Measurements from ENCODE around the gene NBPF26.
"Not testable (repeated sequence)": the region's sequence is repeated elsewhere in the genome, so short reads cannot be mapped to it uniquely, and the experiment has no call there.

The NBPF26 gene

GRCh38 chr1:120723715-120724402 lies at the start of gene NBPF26:
NBPF26 (plus strand) TSS chr1:120723945.
- DNase-seq (ENCODE audit: low spot score) = peak; percentile 40

- DNase-seq (ENCODE audit: low spot score) = not testable (repeated sequence)
Measured at GRCh38 chr1:120680106-120680819, 43.5 kb upstream of the NBPF26 start.

GRCh38 chr1:120680938-120681337 lies 42.8 kb upstream of the NBPF26 start:
- DNase-seq (ENCODE audit: low spot score) = not testable (repeated sequence)

GRCh38 chr1:120684397-120684796 lies 39.3 kb upstream of the NBPF26 start:
- DNase-seq (ENCODE audit: low spot score) = not testable (repeated sequence)

GRCh38 chr1:120685622-120686021 lies 38.1 kb upstream of the NBPF26 start:
- not testable (repeated sequence) for DNase-seq (ENCODE audit: low spot score)

GRCh38 chr1:120687250-120687649 lies 36.5 kb upstream of the NBPF26 start:
- not testable (repeated sequence) for DNase-seq (ENCODE audit: low spot score)

GRCh38 chr1:120700807-120701562 lies 22.8 kb upstream of the NBPF26 start:
- DNase-seq (ENCODE audit: low spot score) = not testable (repeated sequence)

GRCh38 chr1:120723358-120723714 lies 409 bp upstream of the NBPF26 start:
- not testable (repeated sequence) for DNase-seq (ENCODE audit: low spot score)

- not testable (repeated sequence) for DNase-seq (ENCODE audit: low spot score)
Measured at GRCh38 chr1:120724507-120724906, 762 bp downstream of the NBPF26 start.

- not testable (repeated sequence) for DNase-seq (ENCODE audit: low spot score)
Measured at GRCh38 chr1:120728811-120729210, 5.1 kb downstream of the NBPF26 start.

- not testable (repeated sequence) for DNase-seq (ENCODE audit: low spot score)
Measured at GRCh38 chr1:120769090-120769489, 45.3 kb downstream of the NBPF26 start.

GRCh38 chr1:120805452-120805851 lies 81.7 kb downstream of the NBPF26 start:
- peak; percentile 0 for DNase-seq (ENCODE audit: low spot score)

GRCh38 chr1:120811822-120812221 lies 88.1 kb downstream of the NBPF26 start:
- peak; percentile 11 for DNase-seq (ENCODE audit: low spot score)

GRCh38 chr1:120825051-120825450 lies 101.3 kb downstream of the NBPF26 start:
- DNase-seq (ENCODE audit: low spot score) = not testable (repeated sequence)

GRCh38 chr1:120826623-120827022 lies 102.9 kb downstream of the NBPF26 start:
- not testable (repeated sequence) for DNase-seq (ENCODE audit: low spot score)

GRCh38 chr1:120844186-120844944 lies 120.6 kb downstream of the NBPF26 start:
- peak; percentile 62 for DNase-seq (ENCODE audit: low spot score)

- DNase-seq (ENCODE audit: low spot score) = not testable (repeated sequence)
Measured at GRCh38 chr1:120844945-120845330, 121.2 kb downstream of the NBPF26 start.

- DNase-seq (ENCODE audit: low spot score) = peak; percentile 1
Measured at GRCh38 chr1:120849400-120850286, 125.9 kb downstream of the NBPF26 start.

GRCh38 chr1:120850287-120850536 lies 126.5 kb downstream of the NBPF26 start:
- peak; percentile 67 for DNase-seq (ENCODE audit: low spot score)

GRCh38 chr1:120850537-120851421 lies 127.0 kb downstream of the NBPF26 start:
- DNase-seq (ENCODE audit: low spot score) = peak; percentile 89

All from cerebellar cortex (tissue), 1 donor.